Body of pancreas (tissue), 4 donors: ENCODE data around the gene TEAD1. TPM values are rescaled to one million over a fixed set of nuclear protein-coding genes. Genes with fewer than 3 reads are reported as not detected.

Source experiments
- ATAC-seq: fragments of 150-250 bp; one replicate; pipeline ENCODE4 v1.9.1; 2016
- DNase-seq, 4 donors: peaks; one replicate each; pipeline ENCODE4 v3.0.0-alpha.2; 2019
- H3K27ac ChIP-seq, 4 donors: fragments of 200-600 bp; sonication (generic); 1 replicate in 3 of 4; 2 replicates in 1 of 4; pipeline versions ENCODE4 v1.5.1 to v1.6.1; 2016 to 2019; ENCODE audit warnings: mild to moderate bottlenecking in 1 of 4, mixed read lengths in 1 of 4, moderate library complexity in 1 of 4
- H3K27me3 ChIP-seq, 2 donors: fragments of 200-600 bp; sonication (generic); one replicate each; pipeline ENCODE4 v1.6.0; 2016; ENCODE audit warnings: mild to moderate bottlenecking in 1 of 2
- H3K36me3 ChIP-seq, 2 donors: fragments of 200-600 bp; sonication (generic); replicated peaks in 1 of 2; 2 replicates each; pipeline ENCODE4 v1.5.1; 2016; ENCODE audit warnings: low read depth in 2 of 2; ENCODE audit not compliant: insufficient read depth in 1 of 2
- H3K4me1 ChIP-seq: fragments of 200-600 bp; sonication (generic); one replicate; pipeline ENCODE4 v1.6.0; 2016
- H3K4me3 ChIP-seq, 2 donors: fragments of 200-600 bp; sonication (generic); 1 replicate in 1 of 2; 2 replicates in 1 of 2; pipeline ENCODE4 v1.5.1; 2016 to 2019
- H3K9me3 ChIP-seq, 3 donors: fragments of 200-600 bp; sonication (generic); 1 replicate in 2 of 3; 2 replicates in 1 of 3; pipeline ENCODE4 v1.5.1; 2016
- CTCF ChIP-seq, 7 experiments: fragments of 450-650 bp in 4 of 7; fragments of 200-600 bp in 3 of 7; sonication (generic) in 3 of 7; IDR thresholded peaks; one replicate each; pipeline ENCODE4 v1.5.1; 2016 to 2019; ENCODE audit warnings: antibody characterized with exemption in 7 of 7
- POLR2A ChIP-seq, 3 donors: fragments of 450-650 bp; IDR thresholded peaks; one replicate each; pipeline ENCODE4 v1.6.1; 2016; ENCODE audit warnings: antibody characterized with exemption in 3 of 3, mild to moderate bottlenecking in 2 of 3
- WGBS, 2 donors: methylation state at CpG; one replicate each; pipeline ENCODE4 v1.1.5; 2017; 5-methylcytosine and 5-hydroxymethylcytosine counted together
- intact Hi-C: fragments of 100-400 bp; cut with DNase I; formaldehyde crosslinking; loops from one replicate; pipeline ENCODE4 v1.15.1; 2023
- total RNA-seq, 2 donors: library from RNA; depleted of rRNA; stranded (reverse); fragments of >200 nt; gene quantifications; one replicate each; pipeline ENCODE4 v1.1.0, GENCODE V29; 2016

The TEAD1 gene
- total RNA-seq, 2 donors from 2014 or later: 36.9 to 55.0 TPM

GRCh38 chr11:12942157-12942556 is 267.9 kb downstream of the TEAD1 start:
- Histone ChIP-seq H3K27me3 (no peaks in the 10 kb centered on the region), H3K27ac (no peak overlapping the region), H3K9me3 (no peaks in the 10 kb centered on the region), H3K4me1 (no peaks in the 10 kb centered on the region), H3K36me3 (peaks cover 0 to 9% of the 10 kb centered on the region in 2 donors), H3K4me3 (no peak overlapping the region)
- 94 to 98% methylated on average over 7 to 11 of the region's 11 CpGs for WGBS, 2 donors
- DNase-seq (no peak), ATAC-seq (no peak)
- intact Hi-C loops: no loop called here
- TF ChIP-seq POLR2A (IDR thresholded peaks at IDR 0.05) (no peak), CTCF (IDR thresholded peaks at IDR 0.05) (no peak)

GRCh38 chr11:12943311-12943710 is 269.1 kb downstream of the TEAD1 start:
- H3K27ac ChIP-seq: no peak overlapping the region
- H3K9me3 ChIP-seq: no peaks in the 10 kb centered on the region
- ATAC-seq (no peak), DNase-seq (no peak)
- 91% methylated on average over 5 of the region's 5 CpGs for WGBS, 2 donors
- H3K36me3 ChIP-seq: peaks cover 0 to 8% of the 10 kb centered on the region in 2 donors
- no peaks in the 10 kb centered on the region for H3K4me1 ChIP-seq
- intact Hi-C loops: no loop called here
- no peak overlapping the region for H3K4me3 ChIP-seq
- no peaks in the 10 kb centered on the region for H3K27me3 ChIP-seq
- no peak for TF ChIP-seq POLR2A (IDR thresholded peaks at IDR 0.05)
- TF ChIP-seq CTCF (IDR thresholded peaks at IDR 0.05): no peak

- TF ChIP-seq CTCF (IDR thresholded peaks at IDR 0.05): no peak
- no peak for TF ChIP-seq POLR2A (IDR thresholded peaks at IDR 0.05)
- intact Hi-C loops: no loop called here
- H3K9me3 ChIP-seq: no peaks in the 10 kb centered on the region
- DNase-seq (no peak), ATAC-seq (no peak)
- 77 to 81% methylated on average over 3 of the region's 3 CpGs for WGBS, 2 donors
- no peaks in the 10 kb centered on the region for H3K27me3 ChIP-seq
- no peaks in the 10 kb centered on the region for H3K4me1 ChIP-seq
- H3K4me3 ChIP-seq: no peak overlapping the region
- no peak overlapping the region for H3K27ac ChIP-seq
- H3K36me3 ChIP-seq: peaks cover 0 to 2% of the 10 kb centered on the region in 2 donors
These were observed 270.7 kb downstream of the TEAD1 start for GRCh38 chr11:12944889-12945288.

- H3K27ac ChIP-seq: no peak overlapping the region
- H3K4me1 ChIP-seq: no peaks in the 10 kb centered on the region
- TF ChIP-seq POLR2A (IDR thresholded peaks at IDR 0.05) (no peak), CTCF (IDR thresholded peaks at IDR 0.05) (no peak)
- H3K27me3 ChIP-seq: no peaks in the 10 kb centered on the region
- WGBS, 2 donors: 58 to 64% methylated on average over 1 of the region's 1 CpG
- DNase-seq (no peak), ATAC-seq (no peak)
- no peaks in the 10 kb centered on the region for H3K9me3 ChIP-seq
- intact Hi-C loops: no loop called here
- no peak overlapping the region for H3K4me3 ChIP-seq
- no peaks in the 10 kb centered on the region for H3K36me3 ChIP-seq
These were observed 275.2 kb downstream of the TEAD1 start for GRCh38 chr11:12949453-12949852.

- no peaks in the 10 kb centered on the region for H3K4me1 ChIP-seq
- H3K27me3 ChIP-seq: no peaks in the 10 kb centered on the region
- TF ChIP-seq CTCF (IDR thresholded peaks at IDR 0.05): no peak
- TF ChIP-seq POLR2A (IDR thresholded peaks at IDR 0.05): no peak
- H3K36me3 ChIP-seq: no peaks in the 10 kb centered on the region
- ATAC-seq (no peak), DNase-seq (no peak)
- H3K4me3 ChIP-seq: no peak overlapping the region
- H3K9me3 ChIP-seq: no peaks in the 10 kb centered on the region
- H3K27ac ChIP-seq: no peak overlapping the region
- whole genome bisulfite sequencing, 2 donors: 81 to 88% methylated on average over 1 of the region's 1 CpG
- intact Hi-C loops: no loop called here
These were observed 276.4 kb downstream of the TEAD1 start for GRCh38 chr11:12950670-12951069.
